Upper lobe of left lung (tissue), 6 donors: Measurements from ENCODE around the gene CCDC12. TPM values are rescaled to one million over a fixed set of nuclear protein-coding genes. Genes with fewer than 3 reads are reported as not detected.
"Not testable (repeated sequence)": the region's sequence is repeated elsewhere in the genome, so short reads cannot be mapped to it uniquely, and the experiment has no call there.

Source experiments
- ATAC-seq, 2 donors: fragments of 200-7000 bp; cut with Tn5 transposase; one replicate each; pipeline ENCODE4 v1.9.1; 2022; ENCODE audit warnings: mild to moderate bottlenecking in 2 of 2, moderate library complexity in 2 of 2; ENCODE audit not compliant: low FRiP score in 2 of 2
- DNase-seq, 2 donors: peaks; one replicate each; pipeline ENCODE4 v3.0.0-alpha.2; 2019 to 2020
- H3K27ac ChIP-seq, 4 donors: fragments of 200-600 bp; sonication (generic); one replicate each; pipeline ENCODE4 v1.5.1; 2016 to 2019
- H3K27me3 ChIP-seq, 4 donors: fragments of 200-600 bp; sonication (generic); one replicate each; pipeline ENCODE4 v1.5.1; 2017 to 2019
- H3K36me3 ChIP-seq, 4 donors: fragments of 200-600 bp; sonication (generic); one replicate each; pipeline ENCODE4 v1.5.1; 2016 to 2019
- H3K4me1 ChIP-seq, 4 donors: fragments of 200-600 bp; sonication (generic); one replicate each; pipeline ENCODE4 v1.5.1; 2018 to 2019
- H3K4me3 ChIP-seq, 4 donors: fragments of 200-600 bp; sonication (generic); one replicate each; pipeline ENCODE4 v1.5.1; 2017 to 2019; ENCODE audit warnings: mild to moderate bottlenecking in 2 of 4, moderate library complexity in 1 of 4
- H3K9me3 ChIP-seq, 4 donors: fragments of 200-600 bp; sonication (generic); one replicate each; pipeline ENCODE4 v1.5.1; 2018 to 2019
- CTCF ChIP-seq, 6 experiments: fragments of 450-650 bp in 4 of 6; fragments of 200-600 bp in 2 of 6; sonication (generic) in 2 of 6; IDR thresholded peaks; one replicate each; pipeline ENCODE4 v1.5.1; 2016 to 2019; ENCODE audit warnings: antibody characterized with exemption in 6 of 6
- EP300 ChIP-seq, 4 donors: sonication (generic); formaldehyde crosslinking; IDR thresholded peaks; one replicate each; pipeline ENCODE4 v1.5.1; 2017; ENCODE audit warnings: antibody characterized with exemption in 4 of 4, control low read depth in 2 of 4
- POLR2A ChIP-seq, 4 donors: fragments of 450-650 bp; IDR thresholded peaks; one replicate each; pipeline ENCODE4 v1.5.1; 2016 to 2017; ENCODE audit warnings: antibody characterized with exemption in 4 of 4, mild to moderate bottlenecking in 2 of 4
- POLR2AphosphoS5 ChIP-seq, 2 donors: sonication (generic); formaldehyde crosslinking; IDR thresholded peaks; one replicate each; pipeline ENCODE4 v1.5.1; 2017; ENCODE audit warnings: antibody characterized with exemption in 2 of 2
- WGBS, 2 donors: methylation state at CpG; one replicate each; pipeline ENCODE4 v1.1.5; 2017 to 2018; 5-methylcytosine and 5-hydroxymethylcytosine counted together
- total RNA-seq, 6 donors: library from RNA; depleted of rRNA in 4 of 6; stranded (reverse); fragments of >200 nt in 4 of 6; gene quantifications; one replicate each; pipeline versions ENCODE4 v1.1.0 to v1.2.1, GENCODE V29; 2016 to 2021
- donor health status: DM: no; HTN: no; CAD: no; lungs with moderate emphysema.
- donor health status: DM: no; HTN: yes; CAD: no; lungs with severe emphysema.

CCDC12 gene
- total RNA-seq, 6 donors from 2014 or later = 42.3 to 93.2 (median 69.8) TPM

DNA sequence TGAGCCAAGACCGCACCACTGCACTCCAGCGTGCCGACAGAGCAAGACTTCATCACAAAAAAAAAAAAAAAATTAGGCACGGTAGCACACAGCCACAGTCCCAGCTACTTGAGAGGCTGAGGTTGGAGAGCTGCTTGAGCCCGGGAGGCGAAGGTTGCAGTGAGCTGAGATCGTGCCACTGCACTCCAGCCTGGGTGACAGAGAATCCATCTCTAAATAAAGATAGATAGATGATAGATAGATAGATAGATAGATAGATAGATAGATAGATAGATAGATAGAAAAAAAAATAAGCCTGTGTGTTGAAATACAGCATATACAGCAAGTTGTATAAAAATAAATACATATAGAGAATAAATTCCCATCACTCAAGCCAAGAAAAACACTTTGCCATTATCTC, 61.7 kb downstream of the CCDC12 start:
- Histone ChIP-seq H3K27ac (no peak overlapping the region), H3K9me3 (no peaks in the 10 kb centered on the region), H3K4me3 (no peak overlapping the region), H3K4me1 (peaks cover 3 to 14% (median 7%) of the 10 kb centered on the region in 4 donors), H3K36me3 (peaks cover 0 to 22% (median 15%) of the 10 kb centered on the region in 4 donors), H3K27me3 (no peaks in the 10 kb centered on the region)
- ATAC-seq (no peak), DNase-seq (no peak)
- WGBS, 2 donors = 58 to 86% methylated on average over 7 of the region's 7 CpGs
- TF ChIP-seq POLR2A (IDR thresholded peaks at IDR 0.05) = no peak
- no peak for TF ChIP-seq EP300 (IDR thresholded peaks at IDR 0.05)
- no peak for TF ChIP-seq CTCF (IDR thresholded peaks at IDR 0.05)

- ATAC-seq = no peak
- H3K27ac ChIP-seq = no peak overlapping the region
Observed at GRCh38 chr3:46913644-46914043, 62.9 kb downstream of the CCDC12 start.

DNA sequence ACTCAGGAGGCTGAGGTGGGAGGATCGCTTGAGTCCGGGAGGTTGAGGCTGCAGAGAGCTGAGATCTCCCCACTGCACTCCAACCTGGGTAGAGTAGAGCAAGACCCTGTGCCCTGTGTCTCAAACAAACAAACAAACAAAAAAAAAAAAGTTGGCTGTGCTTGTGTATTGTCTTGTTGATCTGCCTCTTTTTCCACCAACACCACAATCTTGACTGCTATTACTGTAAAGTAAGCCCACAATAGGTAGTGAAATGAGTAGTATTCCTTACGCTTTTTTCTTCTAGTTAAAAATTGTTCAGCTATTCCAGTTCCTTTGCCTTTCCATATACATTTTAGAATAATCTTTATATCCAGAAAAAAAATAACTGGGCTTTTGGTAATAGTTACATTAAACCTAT, 63.6 kb downstream of the CCDC12 start:
- Histone ChIP-seq H3K27me3 (no peaks in the 10 kb centered on the region), H3K4me3 (no peak overlapping the region), H3K9me3 (no peaks in the 10 kb centered on the region), H3K4me1 (peaks cover 21 to 32% (median 24%) of the 10 kb centered on the region in 4 donors), H3K36me3 (peaks cover 0 to 7% (median 2%) of the 10 kb centered on the region in 4 donors), H3K27ac (no peak overlapping the region)
- no peak for TF ChIP-seq EP300 (IDR thresholded peaks at IDR 0.05)
- no peak for TF ChIP-seq POLR2AphosphoS5 (IDR thresholded peaks at IDR 0.05)
- TF ChIP-seq POLR2A (IDR thresholded peaks at IDR 0.05) = no peak
- TF ChIP-seq CTCF (IDR thresholded peaks at IDR 0.05) = no peak
- ATAC-seq = no peak
- no peak for DNase-seq
- 96% methylated on average over 3 of the region's 3 CpGs for WGBS, 2 donors

More at GRCh38 chr3:46913644-46914043, 62.9 kb downstream of the CCDC12 start:
- Histone ChIP-seq H3K36me3 (peaks cover 0 to 13% (median 8%) of the 10 kb centered on the region in 4 donors), H3K4me3 (no peak overlapping the region), H3K9me3 (no peaks in the 10 kb centered on the region), H3K4me1 (peaks cover 15 to 26% (median 19%) of the 10 kb centered on the region in 4 donors), H3K27me3 (no peaks in the 10 kb centered on the region)
- TF ChIP-seq CTCF (IDR thresholded peaks at IDR 0.05) (no peak), POLR2A (IDR thresholded peaks at IDR 0.05) (no peak), POLR2AphosphoS5 (IDR thresholded peaks at IDR 0.05) (no peak), EP300 (IDR thresholded peaks at IDR 0.05) (no peak)
- no peak for DNase-seq
- WGBS, 2 donors = 36% methylated on average over 5 to 8 of the region's 8 CpGs

DNA sequence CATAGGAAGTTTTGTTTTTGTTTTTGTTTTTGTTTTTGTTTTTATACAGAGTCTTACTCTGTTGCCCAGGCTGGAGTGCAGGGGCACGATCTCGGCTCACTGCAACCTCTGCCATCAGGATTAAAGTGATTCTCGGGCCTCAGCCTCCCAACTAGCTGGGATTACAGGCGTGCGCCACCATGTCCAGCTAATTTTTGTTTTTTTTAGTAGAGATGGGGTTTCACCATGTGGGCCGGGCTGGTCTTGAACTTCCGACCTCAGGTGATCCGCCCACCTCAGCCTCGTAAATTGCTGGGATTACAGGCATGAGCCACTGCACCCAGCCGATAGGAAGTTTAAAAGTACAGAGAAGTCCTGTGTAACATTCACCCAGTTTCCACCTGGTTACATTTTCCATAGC, 65.6 kb downstream of the CCDC12 start:
- not testable (repeated sequence) for DNase-seq, H3K27ac ChIP-seq, H3K27me3 ChIP-seq, H3K9me3 ChIP-seq, ATAC-seq, H3K36me3 ChIP-seq, H3K4me3 ChIP-seq
- H3K4me1 ChIP-seq = peaks cover 21 to 32% (median 24%) of the 10 kb centered on the region in 4 donors
- 92% methylated on average over 10 of the region's 10 CpGs for WGBS, 2 donors

GRCh38 chr3:46910166-46910760, 66.3 kb downstream of the CCDC12 start:
- Histone ChIP-seq H3K27me3 (no peaks in the 10 kb centered on the region), H3K4me1 (peaks cover 21 to 32% (median 24%) of the 10 kb centered on the region in 4 donors), H3K4me3 (no peak overlapping the region), H3K36me3 (no peaks in the 10 kb centered on the region), H3K9me3 (no peaks in the 10 kb centered on the region), H3K27ac (no peak overlapping the region)
- DNase-seq = no peak
- ATAC-seq = no peak
- TF ChIP-seq POLR2A (IDR thresholded peaks at IDR 0.05) (no peak), EP300 (IDR thresholded peaks at IDR 0.05) (no peak), POLR2AphosphoS5 (IDR thresholded peaks at IDR 0.05) (no peak), CTCF (IDR thresholded peaks at IDR 0.05) (no peak)
- 88 to 93% methylated on average over 3 to 5 of the region's 6 CpGs for WGBS, 2 donors
